GM21367 (cell line): ENCODE data around the gene CHD9.

ENCODE experiments used
- ATAC-seq: cut with Tn5 transposase; IDR thresholded peaks from one replicate; pipeline ENCODE4 v1.9.1; 2021; ENCODE audit not compliant: unreplicated experiment

Gene CHD9

GRCh38 chr16:53091466-53092211 lies 36.8 kb downstream of the CHD9 start:
- ATAC-seq, result no peak

- ATAC-seq, result no peak
Measured at GRCh38 chr16:53092284-53092683, 37.5 kb downstream of the CHD9 start.

GRCh38 chr16:53093162-53093744 lies 38.5 kb downstream of the CHD9 start:
- ATAC-seq, result no peak

- ATAC-seq, result peak; percentile 60
Measured at GRCh38 chr16:53094013-53094630, 39.3 kb downstream of the CHD9 start.

DNA sequence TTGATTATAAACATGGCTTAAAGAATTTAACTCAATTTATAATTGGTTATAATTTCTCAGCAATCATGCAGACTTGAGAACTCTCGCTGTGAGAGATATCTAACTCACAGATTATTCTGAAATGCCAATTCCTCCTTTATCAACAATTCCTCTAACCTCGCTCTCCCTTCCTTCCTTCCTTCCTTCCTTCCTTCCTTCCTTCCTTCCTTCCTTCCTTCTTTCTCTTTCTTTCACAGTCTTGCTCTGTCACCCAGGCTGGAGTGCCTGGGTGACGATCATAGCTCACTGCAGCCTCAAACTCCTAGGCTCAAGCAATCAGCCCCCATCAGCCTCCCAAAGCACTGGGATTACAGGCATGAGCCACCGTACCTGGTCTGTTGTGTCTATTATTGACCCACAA lies 42.4 kb downstream of the CHD9 start:
- no peak for ATAC-seq

DNA sequence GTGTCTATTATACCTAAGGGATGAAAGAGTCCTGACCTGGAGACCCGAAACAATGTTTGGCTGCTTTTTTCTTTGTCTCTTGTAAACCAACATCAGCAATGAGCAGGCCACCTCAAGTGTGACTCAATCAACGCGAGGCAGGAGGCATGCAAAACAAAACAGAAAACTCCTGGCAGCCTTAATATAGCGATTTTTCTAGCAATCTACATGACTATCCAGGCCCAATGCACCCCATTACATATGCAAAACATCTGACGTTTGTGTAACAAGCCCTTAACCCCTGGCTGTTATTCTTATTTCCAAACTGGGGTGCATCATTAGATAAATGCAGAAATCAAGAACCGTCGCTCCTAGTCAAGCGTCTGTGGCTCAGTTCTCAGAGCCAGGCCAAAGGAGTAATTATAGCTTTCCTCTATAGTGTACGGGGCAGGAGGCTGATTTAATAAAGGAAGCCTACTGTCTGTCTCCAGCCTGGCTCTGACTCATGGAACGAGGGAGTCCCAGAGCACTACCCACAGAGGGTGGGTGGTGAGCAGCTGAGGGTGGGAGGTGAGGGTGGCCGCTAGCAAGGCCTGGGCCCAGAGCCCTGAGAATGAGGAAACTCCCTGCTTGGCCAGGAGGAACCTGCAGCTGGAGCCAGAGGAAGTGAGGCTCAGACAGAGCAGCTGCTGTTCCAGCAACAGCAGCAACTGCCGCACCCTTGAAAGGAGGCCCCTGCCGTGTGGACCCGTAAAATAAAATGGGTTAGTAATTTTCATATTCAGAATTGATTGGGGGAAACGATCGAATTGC lies 43.9 kb downstream of the CHD9 start:
- ATAC-seq, result peak; percentile 49

DNA sequence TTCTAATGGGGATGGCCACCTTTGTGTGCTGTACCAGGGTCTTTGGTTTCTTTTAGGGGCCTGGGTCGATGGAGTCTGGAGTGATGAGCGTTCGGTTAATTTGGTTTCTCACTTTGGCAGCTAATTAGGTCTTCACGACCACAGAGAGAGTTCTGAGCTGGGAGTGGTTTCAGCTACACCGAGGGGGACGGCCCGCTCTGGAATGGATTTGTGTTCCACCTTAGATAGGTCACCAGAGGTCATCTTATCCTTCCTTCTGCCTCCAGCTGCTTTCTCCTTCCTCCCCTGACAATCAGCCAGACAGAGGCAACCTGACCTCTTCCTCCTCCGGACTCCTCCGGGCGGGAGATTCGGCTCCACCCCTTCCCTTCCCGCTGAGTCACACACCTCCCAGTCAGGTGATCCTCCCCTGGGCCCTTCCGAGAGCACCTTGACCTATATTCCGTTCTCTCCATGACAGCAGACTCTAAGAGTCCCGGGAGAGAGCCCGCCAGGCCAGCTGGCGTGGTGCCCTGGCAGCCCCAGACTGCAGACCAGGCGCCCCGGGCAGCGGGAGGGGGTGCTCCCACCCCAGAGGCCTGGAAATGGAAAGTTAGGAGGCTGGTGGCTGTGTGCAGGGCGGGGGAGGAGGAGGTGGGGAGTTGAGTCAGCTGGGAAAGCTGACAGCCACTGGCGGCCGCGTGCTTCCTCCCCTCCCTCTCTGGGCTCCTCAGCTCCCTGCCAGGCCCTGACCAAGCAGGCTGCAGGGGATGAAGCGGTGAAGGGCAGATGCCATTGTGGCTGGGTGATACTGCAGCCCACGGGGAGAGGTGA lies 44.7 kb downstream of the CHD9 start:
- peak; percentile 40 for ATAC-seq

DNA sequence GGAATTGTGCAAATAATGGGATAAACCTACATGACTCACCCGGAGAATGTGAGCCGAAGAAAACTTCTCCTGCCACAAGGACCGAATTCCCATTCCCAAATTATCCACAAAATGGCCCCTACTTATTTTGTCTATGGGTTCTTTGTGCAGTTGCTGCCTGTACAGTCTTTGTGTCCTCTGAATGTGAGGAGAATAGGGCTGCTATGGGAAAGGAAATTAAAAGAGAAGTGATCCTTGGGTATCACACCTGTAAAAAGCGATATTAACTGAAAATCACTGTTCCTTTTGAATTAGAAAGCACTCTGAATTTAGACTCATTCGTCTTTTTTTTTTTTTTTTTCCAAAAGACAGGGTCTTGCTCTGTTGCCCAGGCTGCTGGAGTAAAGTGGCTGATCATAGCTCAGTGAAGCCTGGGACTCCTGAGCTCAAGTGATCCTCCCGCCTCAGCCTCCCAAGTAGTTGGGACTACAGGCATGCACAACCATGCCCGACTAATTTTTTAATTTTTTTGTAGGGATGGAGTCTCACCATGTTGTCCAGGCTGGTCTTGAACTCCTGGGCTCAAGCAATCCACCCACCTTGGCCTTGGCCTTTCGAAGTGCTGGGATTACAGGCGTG lies 45.4 kb downstream of the CHD9 start:
- ATAC-seq, result no peak

GRCh38 chr16:53100889-53101288 lies 46.1 kb downstream of the CHD9 start:
- no peak for ATAC-seq

GRCh38 chr16:53103811-53104210 lies 49.0 kb downstream of the CHD9 start:
- no peak for ATAC-seq

DNA sequence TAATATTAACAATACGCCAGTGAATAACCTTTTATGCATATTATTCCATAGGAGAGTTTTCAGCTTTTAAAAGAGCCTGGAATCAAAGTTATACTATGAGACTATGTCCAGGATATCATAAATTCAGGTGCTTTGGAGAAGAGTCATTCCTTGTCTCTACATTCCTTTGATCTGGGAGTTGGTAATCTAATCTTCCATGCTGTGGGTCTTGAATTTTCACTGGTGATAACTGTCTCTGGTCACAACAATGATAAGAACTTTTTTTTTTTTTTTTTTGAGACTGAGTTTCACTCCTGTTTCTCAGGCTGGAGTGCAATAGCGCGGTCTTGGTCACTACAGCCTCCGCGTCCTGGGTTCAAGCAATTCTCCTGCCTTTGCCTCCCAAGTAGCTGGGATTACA lies 50.8 kb downstream of the CHD9 start:
- no peak for ATAC-seq

DNA sequence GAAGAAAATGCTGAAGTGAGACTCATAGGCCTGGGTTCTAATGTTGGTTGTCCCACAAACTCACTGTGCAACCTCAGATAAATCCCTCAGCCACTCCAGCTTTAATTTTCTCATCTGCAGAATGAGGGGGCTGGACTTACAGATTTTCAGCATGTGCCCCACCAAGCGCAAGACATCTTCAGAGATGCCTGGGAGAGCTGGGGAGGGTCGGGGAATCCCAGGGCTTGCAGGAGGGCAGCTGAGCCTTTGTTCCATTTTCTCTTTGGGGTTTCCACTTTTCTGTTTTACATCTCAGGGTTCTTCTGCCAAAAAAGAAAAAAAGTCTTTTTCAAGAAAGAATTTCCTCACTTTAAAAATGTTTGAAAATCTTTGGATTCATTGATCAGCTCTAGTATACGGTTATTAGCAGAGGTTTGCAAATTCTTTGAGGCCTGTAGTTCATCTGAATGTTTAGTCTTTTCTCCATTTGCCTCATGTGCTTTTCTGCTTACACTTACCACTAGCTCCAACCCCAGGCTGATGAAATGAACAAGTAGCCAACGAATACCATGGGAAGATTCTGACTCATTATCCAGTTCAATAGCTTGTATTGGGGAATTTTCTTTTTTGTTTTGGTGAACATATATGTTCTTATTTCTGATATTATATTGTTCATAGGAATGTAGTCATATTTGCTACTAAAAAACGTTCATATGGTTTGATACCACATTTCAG lies 56.4 kb downstream of the CHD9 start:
- ATAC-seq, result no peak

GRCh38 chr16:53112015-53112414 lies 57.2 kb downstream of the CHD9 start:
- no peak for ATAC-seq

GRCh38 chr16:53115047-53115446 lies 60.3 kb downstream of the CHD9 start:
- no peak for ATAC-seq

DNA sequence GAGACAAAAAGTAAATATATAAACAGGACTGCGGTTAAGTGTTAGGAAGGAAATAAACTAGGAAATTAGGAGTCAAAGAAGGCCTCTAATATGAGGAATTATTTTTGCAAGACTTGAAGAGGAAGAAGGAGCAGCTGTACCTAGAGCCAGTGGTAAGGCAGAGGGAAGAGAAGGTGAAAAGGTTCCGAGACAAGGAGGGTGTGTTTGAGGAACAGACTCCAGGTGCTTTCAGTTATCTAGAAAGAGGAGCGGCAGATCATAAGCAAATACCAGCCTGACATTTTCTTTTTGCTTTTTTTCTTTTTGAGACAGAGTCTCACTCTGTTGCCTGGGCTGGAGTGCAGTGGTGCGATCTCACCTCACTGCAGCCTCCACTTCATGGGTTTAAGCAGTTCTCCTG lies 61.0 kb downstream of the CHD9 start:
- no peak for ATAC-seq

DNA sequence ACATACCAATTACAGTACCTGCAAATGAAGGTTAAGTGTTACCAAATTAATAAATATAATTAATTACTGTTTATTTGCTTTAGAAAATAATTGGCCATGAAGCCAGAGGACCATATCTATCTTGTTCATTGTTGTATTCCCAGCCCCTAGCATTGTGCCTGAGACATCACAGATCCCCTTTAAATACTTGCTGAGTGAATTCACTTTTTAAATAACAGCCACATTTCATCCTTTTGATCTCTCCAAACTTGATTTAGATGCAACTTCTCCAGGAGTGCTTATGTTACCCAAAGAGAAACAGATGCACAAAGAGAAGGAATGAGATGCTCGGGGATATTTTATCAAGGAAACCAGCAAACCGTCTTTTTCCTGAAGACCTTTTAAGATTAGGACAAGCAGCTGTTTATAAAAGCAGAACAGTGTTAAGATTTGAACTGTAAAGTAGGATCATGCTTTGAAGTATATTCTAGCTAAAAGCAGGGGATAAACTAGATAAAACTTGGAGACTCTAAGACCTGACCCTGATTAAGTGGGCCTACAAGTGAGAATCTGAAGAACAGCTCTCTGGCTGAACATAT lies 66.3 kb downstream of the CHD9 start:
- ATAC-seq, result no peak

DNA sequence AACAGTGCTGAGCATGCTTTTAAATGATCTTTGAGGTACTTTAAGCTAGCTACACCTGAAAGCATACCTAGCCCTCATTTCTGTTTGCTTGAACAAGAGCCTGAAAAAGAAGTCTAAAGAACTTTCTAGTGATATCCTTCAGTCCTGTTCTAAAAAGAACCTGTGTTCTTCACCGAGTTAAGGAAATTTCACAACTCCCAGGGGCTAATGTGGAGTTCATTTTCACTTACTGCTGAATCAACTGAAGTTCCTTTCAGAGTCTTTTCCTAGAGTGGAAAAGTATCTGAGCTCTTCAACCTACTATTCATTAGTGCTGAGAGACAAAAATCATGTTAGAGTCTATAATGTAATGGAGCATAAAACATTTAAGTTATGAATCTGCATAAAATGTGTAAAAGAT lies 66.9 kb downstream of the CHD9 start:
- no peak for ATAC-seq

DNA sequence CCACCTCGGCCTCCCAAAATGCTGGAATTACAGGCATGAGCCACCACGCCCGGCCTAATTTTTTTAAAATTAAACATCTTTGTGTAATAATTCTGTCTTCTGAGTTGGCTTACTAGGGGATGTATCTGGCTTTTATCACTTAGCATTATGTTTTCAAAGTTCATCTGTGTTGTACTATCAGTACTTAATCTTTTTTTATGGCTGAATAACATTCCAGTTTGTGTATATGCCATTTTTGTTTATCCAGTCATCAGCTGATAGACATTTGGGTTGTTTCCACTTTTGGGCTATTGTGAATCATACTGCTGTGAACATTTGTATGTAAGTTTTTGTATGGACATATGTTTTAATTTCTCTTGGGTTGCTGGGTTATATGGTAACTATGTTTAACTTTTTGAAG lies 69.0 kb downstream of the CHD9 start:
- no peak for ATAC-seq

- no peak for ATAC-seq
Measured at GRCh38 chr16:53126390-53126789, 71.6 kb downstream of the CHD9 start.
